Measurements from ENCODE around the gene INSR. TPM values are rescaled to one million over a fixed set of nuclear protein-coding genes. Genes with fewer than 3 reads are reported as not detected.

INSR gene
- total RNA-seq, 1 experiment from 2014 or later = 2.5 TPM

DNA sequence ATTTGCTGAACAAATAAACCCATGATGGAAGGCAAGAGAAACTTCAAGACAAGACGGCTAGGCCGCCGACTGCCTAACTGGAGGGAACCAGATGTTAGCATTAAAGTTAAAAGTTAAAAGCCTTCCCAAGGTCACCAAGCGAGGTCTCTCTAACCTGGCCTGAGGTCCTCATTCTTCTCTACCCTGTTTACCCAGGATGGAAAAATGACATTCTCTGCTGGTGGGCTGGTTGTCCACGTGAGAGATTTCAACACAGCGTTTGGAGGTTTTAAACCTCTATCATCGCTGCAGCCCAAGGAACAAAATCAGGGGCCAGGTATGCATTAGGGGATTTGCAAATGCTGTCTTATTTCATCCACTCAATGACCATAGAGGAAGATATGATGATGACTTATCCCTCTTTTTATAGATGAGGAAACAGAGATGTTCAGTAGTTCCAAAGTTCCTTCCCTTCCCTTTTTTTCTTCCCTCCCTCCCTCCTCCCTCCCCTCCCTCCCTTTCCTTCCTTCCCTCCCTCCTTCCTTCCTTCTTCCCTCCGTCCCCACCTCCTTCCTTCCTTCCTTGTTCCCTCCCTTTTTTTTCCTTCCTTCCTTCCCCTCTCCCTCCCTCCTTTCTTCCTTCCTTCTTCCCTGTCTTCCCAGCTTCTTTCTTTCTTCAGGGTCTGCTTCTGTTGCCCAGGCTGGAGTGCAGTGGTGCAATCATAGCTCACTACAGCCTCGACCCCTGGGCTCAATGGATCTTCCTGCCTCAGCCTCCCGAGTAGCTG, 79.7 kb downstream of the INSR start:
- H3K36me3 ChIP-seq (ENCODE audit: control insufficient read depth, insufficient read depth, low read length) = no peaks in the 10 kb centered on the region
- no peaks in the 10 kb centered on the region for H3K4me1 ChIP-seq (ENCODE audit: control insufficient read depth, insufficient read depth, low read length)
- intact Hi-C loops (cut with micrococcal nuclease; ENCODE audit: unreplicated experiment) = no loop called here
- no peak overlapping the region for H3K27ac ChIP-seq (ENCODE audit: low read length)
- no TSS peak for BruUV-seq (replicated peaks)
- no peak for ATAC-seq
- no peak for DNase-seq (ENCODE audit: low read depth, low spot score)
- H3K9me3 ChIP-seq (ENCODE audit: control insufficient read depth, insufficient read depth, low read depth, low read length) = no peaks in the 10 kb centered on the region
- no peaks in the 10 kb centered on the region for H3K27me3 ChIP-seq (ENCODE audit: control insufficient read depth, insufficient read depth, low read length)
- no peak overlapping the region for H3K4me3 ChIP-seq (ENCODE audit: low read depth in 2 of 2, low read length in 2 of 2)
- CTCF ChIA-PET = no interaction called here
- in situ Hi-C loops (cut with HindIII; ENCODE audit: low pct_unique_long_range_greater_than_20kb, low sequenced_read_pairs) = no loop called here
- POLR2A ChIA-PET = no interaction called here
- TF ChIP-seq, protein P1, sequence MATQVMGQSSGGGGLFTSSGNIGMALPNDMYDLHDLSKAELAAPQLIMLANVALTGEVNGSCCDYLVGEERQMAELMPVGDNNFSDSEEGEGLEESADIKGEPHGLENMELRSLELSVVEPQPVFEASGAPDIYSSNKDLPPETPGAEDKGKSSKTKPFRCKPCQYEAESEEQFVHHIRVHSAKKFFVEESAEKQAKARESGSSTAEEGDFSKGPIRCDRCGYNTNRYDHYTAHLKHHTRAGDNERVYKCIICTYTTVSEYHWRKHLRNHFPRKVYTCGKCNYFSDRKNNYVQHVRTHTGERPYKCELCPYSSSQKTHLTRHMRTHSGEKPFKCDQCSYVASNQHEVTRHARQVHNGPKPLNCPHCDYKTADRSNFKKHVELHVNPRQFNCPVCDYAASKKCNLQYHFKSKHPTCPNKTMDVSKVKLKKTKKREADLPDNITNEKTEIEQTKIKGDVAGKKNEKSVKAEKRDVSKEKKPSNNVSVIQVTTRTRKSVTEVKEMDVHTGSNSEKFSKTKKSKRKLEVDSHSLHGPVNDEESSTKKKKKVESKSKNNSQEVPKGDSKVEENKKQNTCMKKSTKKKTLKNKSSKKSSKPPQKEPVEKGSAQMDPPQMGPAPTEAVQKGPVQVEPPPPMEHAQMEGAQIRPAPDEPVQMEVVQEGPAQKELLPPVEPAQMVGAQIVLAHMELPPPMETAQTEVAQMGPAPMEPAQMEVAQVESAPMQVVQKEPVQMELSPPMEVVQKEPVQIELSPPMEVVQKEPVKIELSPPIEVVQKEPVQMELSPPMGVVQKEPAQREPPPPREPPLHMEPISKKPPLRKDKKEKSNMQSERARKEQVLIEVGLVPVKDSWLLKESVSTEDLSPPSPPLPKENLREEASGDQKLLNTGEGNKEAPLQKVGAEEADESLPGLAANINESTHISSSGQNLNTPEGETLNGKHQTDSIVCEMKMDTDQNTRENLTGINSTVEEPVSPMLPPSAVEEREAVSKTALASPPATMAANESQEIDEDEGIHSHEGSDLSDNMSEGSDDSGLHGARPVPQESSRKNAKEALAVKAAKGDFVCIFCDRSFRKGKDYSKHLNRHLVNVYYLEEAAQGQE (IDR thresholded peaks at IDR 0.05; ENCODE audit: insufficient read depth in 1 of 2, low read depth in 2 of 2, low read length in 1 of 2) = no peak
- TF ChIP-seq POLR2AphosphoS5 (IDR thresholded peaks at IDR 0.05; ENCODE audit: low read depth, low read length) (no peak), SIN3A (IDR thresholded peaks at IDR 0.05; ENCODE audit: borderline replicate concordance, insufficient read depth, low read depth, low read length) (no peak), TCF7L2 (IDR thresholded peaks at IDR 0.05; ENCODE audit: low read depth, low read length) (no peak)
- TF ChIP-seq, protein P2, sequence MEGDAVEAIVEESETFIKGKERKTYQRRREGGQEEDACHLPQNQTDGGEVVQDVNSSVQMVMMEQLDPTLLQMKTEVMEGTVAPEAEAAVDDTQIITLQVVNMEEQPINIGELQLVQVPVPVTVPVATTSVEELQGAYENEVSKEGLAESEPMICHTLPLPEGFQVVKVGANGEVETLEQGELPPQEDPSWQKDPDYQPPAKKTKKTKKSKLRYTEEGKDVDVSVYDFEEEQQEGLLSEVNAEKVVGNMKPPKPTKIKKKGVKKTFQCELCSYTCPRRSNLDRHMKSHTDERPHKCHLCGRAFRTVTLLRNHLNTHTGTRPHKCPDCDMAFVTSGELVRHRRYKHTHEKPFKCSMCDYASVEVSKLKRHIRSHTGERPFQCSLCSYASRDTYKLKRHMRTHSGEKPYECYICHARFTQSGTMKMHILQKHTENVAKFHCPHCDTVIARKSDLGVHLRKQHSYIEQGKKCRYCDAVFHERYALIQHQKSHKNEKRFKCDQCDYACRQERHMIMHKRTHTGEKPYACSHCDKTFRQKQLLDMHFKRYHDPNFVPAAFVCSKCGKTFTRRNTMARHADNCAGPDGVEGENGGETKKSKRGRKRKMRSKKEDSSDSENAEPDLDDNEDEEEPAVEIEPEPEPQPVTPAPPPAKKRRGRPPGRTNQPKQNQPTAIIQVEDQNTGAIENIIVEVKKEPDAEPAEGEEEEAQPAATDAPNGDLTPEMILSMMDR (IDR thresholded peaks at IDR 0.05) = no peak

DNA sequence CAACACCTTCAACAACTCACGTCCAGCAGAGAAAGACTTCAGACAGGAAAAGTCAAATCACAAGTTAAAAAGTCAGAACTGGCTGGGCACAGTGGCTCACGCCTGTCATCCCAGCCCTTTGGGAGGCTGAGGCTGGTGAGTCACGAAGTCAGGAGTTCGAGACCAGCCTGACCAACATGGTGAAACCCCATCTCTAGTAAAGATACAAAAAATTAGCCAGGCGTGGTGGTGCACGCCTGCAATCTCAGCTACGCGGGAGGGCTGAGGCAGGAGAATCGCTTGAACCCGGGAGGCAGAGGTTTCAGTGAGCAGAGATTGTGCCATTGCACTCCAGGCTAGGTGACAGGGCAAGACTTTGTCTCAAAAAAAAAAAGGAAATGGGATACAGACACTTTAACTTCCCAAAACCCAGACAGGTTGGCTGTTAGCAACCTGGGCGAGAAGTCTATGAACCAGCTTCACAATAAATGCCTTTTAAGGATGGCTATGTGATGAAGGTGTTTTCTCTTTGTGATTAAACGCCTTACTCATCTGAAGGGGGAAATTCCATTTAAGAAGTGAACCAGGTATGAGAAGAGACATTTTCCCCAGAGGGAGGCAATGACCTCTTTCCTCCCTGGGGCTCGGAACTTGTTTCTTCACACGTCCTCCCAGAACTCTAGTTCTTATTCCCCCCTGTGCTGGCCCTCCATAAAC, 80.4 kb downstream of the INSR start:
- in situ Hi-C loops (cut with HindIII; ENCODE audit: low pct_unique_long_range_greater_than_20kb, low sequenced_read_pairs) (no loop called here), intact Hi-C loops (cut with micrococcal nuclease; ENCODE audit: unreplicated experiment) (no loop called here)
- Histone ChIP-seq H3K27ac (ENCODE audit: low read length) (no peak overlapping the region), H3K9me3 (ENCODE audit: control insufficient read depth, insufficient read depth, low read depth, low read length) (no peaks in the 10 kb centered on the region), H3K36me3 (ENCODE audit: control insufficient read depth, insufficient read depth, low read length) (no peaks in the 10 kb centered on the region), H3K4me1 (ENCODE audit: control insufficient read depth, insufficient read depth, low read length) (no peaks in the 10 kb centered on the region), H3K27me3 (ENCODE audit: control insufficient read depth, insufficient read depth, low read length) (no peaks in the 10 kb centered on the region), H3K4me3 (ENCODE audit: low read depth in 2 of 2, low read length in 2 of 2) (no peak overlapping the region)
- TF ChIP-seq TCF7L2 (IDR thresholded peaks at IDR 0.05; ENCODE audit: low read depth, low read length) = no peak
- no TSS peak for BruUV-seq (replicated peaks)
- POLR2A ChIA-PET = no interaction called here
- ATAC-seq (no peak), DNase-seq (ENCODE audit: low read depth, low spot score) (no peak)
- CTCF ChIA-PET = no interaction called here

Measured in Panc1 (cell line).